ENCODE results near the gene NTRK2.

NTRK2 gene

GRCh38 chr9:84669288-84670137 lies at the start of gene NTRK2:
NTRK2 (plus strand) TSS chr9:84669729; CDS start chr9:84670749, 1,020 bp downstream.
- ChIA-PET CTCF (interaction anchor here (0.5 to 1.2 kb wide), 7 partner anchors 22 to 860 kb away, joined by 3 to 5 read pairs (median 3); no protein-coding TSS in a partner anchor), POLR2A (ENCODE audit: low non-redundant PET) (no interaction called here)
- peak; percentile 24 for DNase-seq (ENCODE audit: low spot score)
- H3K27ac ChIP-seq = no peak within 1 kb of the TSS
- peak; percentile 22; the same call in 1 of the 2 replicates for TF ChIP-seq CTCF (conservative IDR thresholded peaks at IDR 0.05; ENCODE audit: low read depth)

GRCh38 chr9:84620338-84620737 lies 49.2 kb upstream of the NTRK2 start:
- ChIA-PET CTCF (no interaction called here), POLR2A (ENCODE audit: low non-redundant PET) (no interaction called here)
- no peak for DNase-seq (ENCODE audit: low spot score)
- no peak overlapping the region for H3K27ac ChIP-seq
- no peak for TF ChIP-seq CTCF (conservative IDR thresholded peaks at IDR 0.05; ENCODE audit: low read depth)

GRCh38 chr9:84621811-84622210 lies 47.7 kb upstream of the NTRK2 start:
- no peak for TF ChIP-seq CTCF (conservative IDR thresholded peaks at IDR 0.05; ENCODE audit: low read depth)
- no peak for DNase-seq (ENCODE audit: low spot score)
- POLR2A ChIA-PET (ENCODE audit: low non-redundant PET) = no interaction called here
- CTCF ChIA-PET = no interaction called here
- no peak overlapping the region for H3K27ac ChIP-seq

- DNase-seq (ENCODE audit: low spot score) = no peak
- CTCF ChIA-PET = interaction anchor here (0.6 kb wide), 1 partner anchor 170 kb away, joined by 3 read pairs; no protein-coding TSS in a partner anchor
- POLR2A ChIA-PET (ENCODE audit: low non-redundant PET) = no interaction called here
- no peak overlapping the region for H3K27ac ChIP-seq
- no peak for TF ChIP-seq CTCF (conservative IDR thresholded peaks at IDR 0.05; ENCODE audit: low read depth)
Observed at GRCh38 chr9:84622981-84623380, 46.5 kb upstream of the NTRK2 start.

GRCh38 chr9:84636436-84636835 lies 33.1 kb upstream of the NTRK2 start:
- no peak for DNase-seq (ENCODE audit: low spot score)
- H3K27ac ChIP-seq = no peak overlapping the region
- ChIA-PET CTCF (interaction anchor here (0.6 kb wide), 1 partner anchor 161 kb away, joined by 3 read pairs; no protein-coding TSS in a partner anchor), POLR2A (ENCODE audit: low non-redundant PET) (interaction anchor here (0.6 kb wide), 1 partner anchor 311 kb away, joined by 3 read pairs; no protein-coding TSS in a partner anchor)
- no peak for TF ChIP-seq CTCF (conservative IDR thresholded peaks at IDR 0.05; ENCODE audit: low read depth)

GRCh38 chr9:84642553-84643141 lies 26.9 kb upstream of the NTRK2 start:
- CTCF ChIA-PET = interaction anchor here (0.6 kb wide), 1 partner anchor 211 kb away, joined by 3 read pairs; no protein-coding TSS in a partner anchor
- DNase-seq (ENCODE audit: low spot score) = no peak
- no peak for TF ChIP-seq CTCF (conservative IDR thresholded peaks at IDR 0.05; ENCODE audit: low read depth)
- POLR2A ChIA-PET (ENCODE audit: low non-redundant PET) = no interaction called here
- H3K27ac ChIP-seq = no peak overlapping the region
